Psoas muscle (tissue), 8 donors: ENCODE results near the gene CDK17. TPM values are rescaled to one million over a fixed set of nuclear protein-coding genes. Genes with fewer than 3 reads are reported as not detected.
A peak's percentile ranks its signal among the peaks of the same experiment; 100 is the strongest.

Experiments
- ATAC-seq, 4 donors: fragments of 200-7000 bp; cut with Tn5 transposase; one replicate each; pipeline ENCODE4 v1.9.1; 2020; ENCODE audit warnings: moderate library complexity in 3 of 4, mild to moderate bottlenecking in 2 of 4
- DNase-seq, 2 donors: peaks; one replicate each; pipeline ENCODE4 v3.0.0-alpha.2; 2020
- H3K27ac ChIP-seq: fragments of 200-600 bp; one replicate; pipeline ENCODE4 v1.8.0; 2022
- H3K27me3 ChIP-seq, 3 donors: fragments of 200-600 bp in 1 of 3; one replicate each; pipeline versions ENCODE4 v1.6.1 to v1.8.0; 2013 to 2022; ENCODE audit warnings: low read length in 2 of 3, mild to moderate bottlenecking in 2 of 3, moderate library complexity in 1 of 3; ENCODE audit not compliant: insufficient read depth in 3 of 3
- H3K36me3 ChIP-seq, 2 donors: fragments of 200-600 bp in 1 of 2; one replicate each; pipeline versions ENCODE4 v1.6.1 to v1.8.0; 2013 to 2022; ENCODE audit warnings: low read depth in 1 of 2, mild to moderate bottlenecking in 1 of 2, moderate library complexity in 1 of 2; ENCODE audit not compliant: insufficient read depth in 1 of 2
- H3K4me1 ChIP-seq: fragments of 200-600 bp; one replicate; pipeline ENCODE4 v1.8.0; 2022
- H3K4me3 ChIP-seq: fragments of 200-600 bp; one replicate; pipeline ENCODE4 v1.8.0; 2022; ENCODE audit warnings: mild to moderate bottlenecking
- H3K9me3 ChIP-seq: fragments of 200-600 bp; one replicate; pipeline ENCODE4 v1.8.0; 2022
- CTCF ChIP-seq: fragments of 200-600 bp; IDR thresholded peaks from one replicate; pipeline ENCODE4 v1.8.0; 2022; ENCODE audit warnings: antibody characterized with exemption
- WGBS, 3 donors: extraction: QIAGEN DNeasy Blood & Tissue Kit; methylation state at CpG; one replicate each; pipeline versions ENCODE4 v1.1.6 to v1.1.7; 2013; 5-methylcytosine and 5-hydroxymethylcytosine counted together
- intact Hi-C, 2 donors: fragments of 100-400 bp; cut with DNase I; formaldehyde crosslinking; loops; one replicate each; pipeline versions ENCODE4 v1.11.0 to v1.14.2; 2022
- polyA plus RNA-seq, 3 donors: library from polyadenylated mRNA; stranded (reverse); fragments of 200-250 nt; gene quantifications; one replicate each; pipeline ENCODE4 v1.2.3, GENCODE V29; 2013
- total RNA-seq, 4 donors: library from RNA; stranded (reverse); fragmentation: NEBNext Ultra II Directional in 2 of 4; extraction: Animal tissue kit (Norgen Biotek cat#: 25700) in 2 of 4; gene quantifications; one replicate each; pipeline versions ENCODE4 v1.2.1 to v1.2.4, GENCODE V29; 2021 to 2023
- donor health status: healthy with polysubstance abuse.
- donor health status: DM: no; HTN: no; CAD: no; lungs with moderate emphysema.
- donor health status: Bipolar disorder and iron deficiency.
- donor health status: healthy.
- donor health status: DM: yes; HTN: yes; CAD: no.
- donor health status: DM: no; HTN: no; CAD: no.
- donor health status: DM: no; HTN: no; CAD: no.
- donor health status: DM: yes; HTN: yes; CAD: no.

The CDK17 gene
- total and polyA plus RNA-seq, 7 donors = 7.2 to 21.4 (median 13.3) TPM

GRCh38 chr12:96248136-96248931 lies 151.9 kb downstream of the CDK17 start:
- 54 to 58% (median 57%) methylated on average over 17 of the region's 17 CpGs for WGBS, 3 donors
- TF ChIP-seq CTCF = no peak
- no peak overlapping the region for H3K27ac ChIP-seq
- H3K36me3 ChIP-seq = peaks cover 0 to 34% of the 10 kb centered on the region in 2 donors
- intact Hi-C loops = no loop called here
- no peak overlapping the region for H3K4me3 ChIP-seq
- H3K9me3 ChIP-seq = no peaks in the 10 kb centered on the region
- DNase-seq = no peak
- peak in 1 of 4 donors; percentile 34 for ATAC-seq
- no peaks in the 10 kb centered on the region for H3K4me1 ChIP-seq
- H3K27me3 ChIP-seq = no peaks in the 10 kb centered on the region

- Histone ChIP-seq H3K27me3 (peaks cover 0 to 6% (median 0%) of the 10 kb centered on the region in 3 donors), H3K4me1 (no peaks in the 10 kb centered on the region), H3K9me3 (no peaks in the 10 kb centered on the region), H3K36me3 (peaks cover 0 to 30% of the 10 kb centered on the region in 2 donors), H3K27ac (no peak overlapping the region), H3K4me3 (no peak overlapping the region)
- intact Hi-C loops = no loop called here
- ATAC-seq (no peak), DNase-seq (no peak)
- TF ChIP-seq CTCF = no peak
- WGBS, 3 donors = 88 to 90% (median 90%) methylated on average over 13 of the region's 13 CpGs
Observed at GRCh38 chr12:96247563-96247962, 152.7 kb downstream of the CDK17 start.

GRCh38 chr12:96246926-96247505 lies 153.2 kb downstream of the CDK17 start:
- Histone ChIP-seq H3K4me1 (peaks cover 3% of the 10 kb centered on the region), H3K27ac (no peak overlapping the region), H3K27me3 (peaks cover 0 to 8% (median 0%) of the 10 kb centered on the region in 3 donors), H3K4me3 (no peak overlapping the region), H3K9me3 (no peaks in the 10 kb centered on the region), H3K36me3 (peaks cover 0 to 25% of the 10 kb centered on the region in 2 donors)
- DNase-seq = no peak
- no peak for ATAC-seq
- intact Hi-C loops = no loop called here
- no peak for TF ChIP-seq CTCF
- 93% methylated on average over 36 of the region's 36 CpGs for WGBS, 3 donors

GRCh38 chr12:96244826-96245225 lies 155.4 kb downstream of the CDK17 start:
- 71 to 83% (median 79%) methylated on average over 13 of the region's 13 CpGs for WGBS, 3 donors
- Histone ChIP-seq H3K27me3 (peaks cover 0 to 12% (median 3%) of the 10 kb centered on the region in 3 donors), H3K4me3 (no peak overlapping the region), H3K9me3 (no peaks in the 10 kb centered on the region), H3K4me1 (peaks cover 6% of the 10 kb centered on the region), H3K27ac (no peak overlapping the region), H3K36me3 (peaks cover 0 to 11% of the 10 kb centered on the region in 2 donors)
- DNase-seq = no peak
- no peak for ATAC-seq
- intact Hi-C loops = no loop called here
- no peak for TF ChIP-seq CTCF
